ENCODE measurements around the gene TIPIN. TPM values are rescaled to one million over a fixed set of nuclear protein-coding genes. Genes with fewer than 3 reads are reported as not detected.

Gene TIPIN
- total and polyA plus RNA-seq, 3 donors from 2014 or later, result 20.7 to 36.8 (median 31.7) TPM

DNA sequence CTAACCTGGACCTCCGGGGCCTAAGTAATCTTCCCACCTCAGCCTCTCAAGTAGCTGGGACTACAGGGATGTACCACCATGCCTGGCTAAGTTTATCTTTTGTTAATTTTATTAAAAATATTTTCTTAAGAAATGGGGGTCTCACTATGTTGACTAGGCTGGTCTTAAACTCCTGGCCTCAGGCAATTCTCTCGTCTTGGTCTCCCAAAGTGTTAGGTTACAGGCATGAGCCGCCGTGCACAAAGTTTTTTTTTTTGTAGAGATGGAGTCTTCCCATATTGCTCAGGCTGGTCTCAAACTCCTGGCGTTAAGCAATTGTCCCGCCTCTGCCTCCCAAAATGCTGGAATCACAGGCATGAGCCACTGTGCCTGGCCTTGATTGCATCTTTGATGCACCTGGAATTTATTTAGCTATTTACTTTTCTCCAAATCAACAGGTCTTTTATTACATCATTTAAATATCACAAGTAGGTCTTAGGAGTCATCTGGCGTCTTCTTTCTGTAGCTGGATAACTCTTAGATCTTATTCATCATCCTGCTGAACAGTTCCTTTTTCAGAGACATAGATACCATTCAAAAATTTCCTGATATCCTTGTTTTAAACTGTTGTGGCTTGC lies 22.4 kb upstream of the TIPIN start:
- Histone ChIP-seq H3K36me3 (ENCODE audit: low read depth, missing control alignments) (no peaks in the 10 kb centered on the region), H3K27ac (no peak overlapping the region), H3K4me1 (no peaks in the 10 kb centered on the region), H3K4me3 (no peak overlapping the region), H3K27me3 (no peaks in the 10 kb centered on the region), H3K9me3 (no peaks in the 10 kb centered on the region)
- TF ChIP-seq, protein P1, sequence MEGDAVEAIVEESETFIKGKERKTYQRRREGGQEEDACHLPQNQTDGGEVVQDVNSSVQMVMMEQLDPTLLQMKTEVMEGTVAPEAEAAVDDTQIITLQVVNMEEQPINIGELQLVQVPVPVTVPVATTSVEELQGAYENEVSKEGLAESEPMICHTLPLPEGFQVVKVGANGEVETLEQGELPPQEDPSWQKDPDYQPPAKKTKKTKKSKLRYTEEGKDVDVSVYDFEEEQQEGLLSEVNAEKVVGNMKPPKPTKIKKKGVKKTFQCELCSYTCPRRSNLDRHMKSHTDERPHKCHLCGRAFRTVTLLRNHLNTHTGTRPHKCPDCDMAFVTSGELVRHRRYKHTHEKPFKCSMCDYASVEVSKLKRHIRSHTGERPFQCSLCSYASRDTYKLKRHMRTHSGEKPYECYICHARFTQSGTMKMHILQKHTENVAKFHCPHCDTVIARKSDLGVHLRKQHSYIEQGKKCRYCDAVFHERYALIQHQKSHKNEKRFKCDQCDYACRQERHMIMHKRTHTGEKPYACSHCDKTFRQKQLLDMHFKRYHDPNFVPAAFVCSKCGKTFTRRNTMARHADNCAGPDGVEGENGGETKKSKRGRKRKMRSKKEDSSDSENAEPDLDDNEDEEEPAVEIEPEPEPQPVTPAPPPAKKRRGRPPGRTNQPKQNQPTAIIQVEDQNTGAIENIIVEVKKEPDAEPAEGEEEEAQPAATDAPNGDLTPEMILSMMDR (IDR thresholded peaks at IDR 0.05), result no peak
- 83 to 92% methylated on average over 7 of the region's 7 CpGs for WGBS, 2 donors
- DNase-seq, result no peak
- intact Hi-C loops (cut with DNase I; ENCODE audit: low total_unique reads), result no loop called here

DNA sequence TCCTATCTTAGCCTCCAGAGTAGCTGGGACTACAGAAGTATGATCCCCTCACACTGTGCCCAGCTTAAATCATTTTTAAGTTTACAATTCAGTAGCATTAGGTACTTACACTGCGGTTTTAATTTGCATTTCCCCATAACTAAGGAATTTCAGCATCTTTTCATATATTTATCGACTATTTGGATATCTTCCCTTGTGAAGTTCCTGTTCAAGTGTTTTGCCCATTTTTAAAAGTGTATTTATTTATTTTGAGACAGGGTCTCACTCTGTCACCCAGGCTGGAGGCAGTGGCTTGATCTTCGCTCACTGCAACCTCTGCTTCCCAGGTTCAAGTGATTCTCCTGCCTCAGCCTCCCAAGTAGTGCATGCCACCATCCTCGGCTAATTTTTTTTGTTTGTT lies 17.7 kb upstream of the TIPIN start:
- Histone ChIP-seq H3K27ac (no peak overlapping the region), H3K4me1 (no peaks in the 10 kb centered on the region), H3K9me3 (no peaks in the 10 kb centered on the region), H3K4me3 (no peak overlapping the region), H3K27me3 (no peaks in the 10 kb centered on the region), H3K36me3 (ENCODE audit: low read depth, missing control alignments) (no peaks in the 10 kb centered on the region)
- intact Hi-C loops (cut with DNase I; ENCODE audit: low total_unique reads), result no loop called here
- no peak for DNase-seq
- 94 to 99% methylated on average over 4 of the region's 4 CpGs for WGBS, 2 donors
- TF ChIP-seq POLR2A (IDR thresholded peaks at IDR 0.05), result no peak
- TF ChIP-seq, protein P1 (IDR thresholded peaks at IDR 0.05), result no peak

DNA sequence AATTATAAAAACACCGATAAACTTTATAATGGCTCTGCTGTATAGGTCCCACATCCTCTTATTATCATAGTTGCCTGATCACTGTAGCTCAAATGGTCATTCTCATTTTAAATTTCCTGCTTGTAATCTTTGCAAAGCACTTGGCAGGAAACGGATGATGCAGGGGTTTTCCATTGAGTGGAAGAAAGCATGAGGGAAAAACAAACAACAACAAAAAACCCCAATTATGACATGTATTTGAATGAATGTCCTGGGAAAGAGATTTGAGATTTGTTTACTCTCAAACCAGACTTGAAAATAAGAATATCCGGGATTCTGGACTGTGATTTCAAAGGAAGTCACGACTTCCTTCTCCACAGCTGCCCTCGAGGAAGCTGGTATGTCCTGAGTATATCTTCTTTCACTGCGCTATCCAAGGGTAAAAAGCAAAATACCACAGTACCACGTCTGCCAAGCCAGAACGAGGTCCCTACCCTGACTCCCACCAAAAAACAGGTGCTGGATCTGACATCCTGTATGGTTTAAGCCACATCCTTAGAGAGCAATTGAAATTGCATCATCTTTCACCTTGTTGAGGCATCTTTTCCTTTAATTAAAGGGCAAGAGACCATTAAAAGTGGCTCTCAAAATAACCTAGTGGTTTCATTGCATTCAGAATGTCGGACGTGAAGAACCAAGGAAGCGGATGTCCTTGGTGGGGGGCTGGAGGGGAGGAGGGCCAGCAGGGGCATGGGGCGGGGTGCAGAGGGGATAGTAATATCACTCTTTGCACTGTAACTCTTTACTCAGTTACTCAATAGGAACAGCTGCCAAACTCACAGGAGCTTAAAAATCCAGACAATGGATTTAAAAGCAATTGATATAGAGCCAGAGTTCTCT lies 13.5 kb upstream of the TIPIN start:
- no peak for TF ChIP-seq POLR2A (IDR thresholded peaks at IDR 0.05)
- TF ChIP-seq, protein P1 (IDR thresholded peaks at IDR 0.05), result no peak
- intact Hi-C loops (cut with DNase I; ENCODE audit: low total_unique reads), result no loop called here
- Histone ChIP-seq H3K27me3 (no peaks in the 10 kb centered on the region), H3K36me3 (ENCODE audit: low read depth, missing control alignments) (no peaks in the 10 kb centered on the region), H3K4me3 (no peak overlapping the region), H3K9me3 (no peaks in the 10 kb centered on the region), H3K4me1 (no peaks in the 10 kb centered on the region), H3K27ac (peak overlapping the region in 1 of 2 donors; percentile 64)
- 23 to 28% methylated on average over 12 of the region's 12 CpGs for WGBS, 2 donors
- DNase-seq, result no peak

DNA sequence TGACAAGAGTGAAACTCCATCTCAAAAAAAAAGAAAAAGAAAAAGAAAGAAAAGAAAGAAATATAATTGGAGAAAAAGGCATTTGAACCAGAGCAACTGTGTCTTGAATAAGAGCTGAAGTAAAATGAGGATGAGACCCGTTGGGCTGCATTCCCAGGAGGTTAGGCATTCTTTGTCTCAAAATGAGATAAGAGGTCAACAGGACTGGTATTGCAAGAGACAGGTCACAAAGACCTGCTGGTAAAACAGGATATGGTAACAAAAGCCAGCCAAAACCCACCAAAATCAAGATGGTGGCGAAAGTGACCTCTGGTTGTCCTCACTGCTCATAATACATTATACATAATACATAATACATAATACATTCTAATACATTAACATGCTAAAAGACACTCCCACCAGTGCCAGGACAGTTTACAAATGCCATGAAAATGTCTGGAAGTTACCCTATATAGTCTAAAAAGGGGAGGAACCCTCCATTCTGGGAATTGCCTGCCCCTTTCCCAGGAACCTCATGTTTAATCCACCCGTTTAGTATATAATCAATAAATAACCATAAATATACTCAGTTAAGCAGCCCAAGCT lies 8.6 kb upstream of the TIPIN start:
- Histone ChIP-seq H3K27ac (no peak overlapping the region), H3K27me3 (no peaks in the 10 kb centered on the region), H3K36me3 (ENCODE audit: low read depth, missing control alignments) (no peaks in the 10 kb centered on the region), H3K9me3 (no peaks in the 10 kb centered on the region), H3K4me1 (no peaks in the 10 kb centered on the region), H3K4me3 (no peak overlapping the region)
- no peak for DNase-seq
- TF ChIP-seq POLR2A (IDR thresholded peaks at IDR 0.05), result no peak
- TF ChIP-seq, protein P1 (IDR thresholded peaks at IDR 0.05), result no peak
- WGBS, 2 donors, result 82 to 84% methylated on average over 3 of the region's 3 CpGs
- intact Hi-C loops (cut with DNase I; ENCODE audit: low total_unique reads), result no loop called here
